CD14-positive monocyte (primary cell): ENCODE data around the gene DCPS. TPM values are rescaled to one million over a fixed set of nuclear protein-coding genes. Genes with fewer than 3 reads are reported as not detected.

ENCODE experiments used
- DNase-seq, 3 donors: peaks; one replicate each; pipeline ENCODE4 v3.0.0-alpha.2; 2011 to 2022
- H2AFZ ChIP-seq: 2 replicates; pipeline ENCODE4 v1.6.0; 2012; ENCODE audit warnings: mild to moderate bottlenecking, low read depth, low read length, inconsistent platforms; ENCODE audit not compliant: insufficient read depth, poor library complexity, severe bottlenecking
- H3K27ac ChIP-seq, 2 donors: 1 replicate in 1 of 2; 2 replicates in 1 of 2; pipeline ENCODE4 v1.5.1; 2012 to 2013; ENCODE audit warnings: low read length in 2 of 2, control low read depth in 1 of 2, inconsistent platforms in 1 of 2, low read depth in 1 of 2, mild to moderate bottlenecking in 1 of 2
- H3K27me3 ChIP-seq, 2 donors: one replicate each; pipeline versions ENCODE4 v1.6.0 to v1.6.1; 2011 to 2013; ENCODE audit warnings: low read length in 2 of 2; ENCODE audit not compliant: control insufficient read depth in 2 of 2, insufficient read depth in 2 of 2
- H3K36me3 ChIP-seq, 2 donors: replicated peaks in 1 of 2; 1 replicate in 1 of 2; 2 replicates in 1 of 2; pipeline versions ENCODE4 v1.5.1 to v1.6.1; 2012 to 2013; ENCODE audit warnings: low read length in 2 of 2, control low read depth in 1 of 2, inconsistent platforms in 1 of 2, mild to moderate bottlenecking in 1 of 2; ENCODE audit not compliant: insufficient read depth in 2 of 2, control insufficient read depth in 1 of 2
- H3K4me1 ChIP-seq, 2 donors: 1 replicate in 1 of 2; 2 replicates in 1 of 2; pipeline versions ENCODE4 v1.5.1 to v1.6.1; 2012 to 2013; ENCODE audit warnings: low read length in 2 of 2, control low read depth in 1 of 2, inconsistent platforms in 1 of 2, mild to moderate bottlenecking in 1 of 2, moderate library complexity in 1 of 2; ENCODE audit not compliant: insufficient read depth in 2 of 2, control insufficient read depth in 1 of 2
- H3K4me2 ChIP-seq: replicated peaks from 2 replicates; pipeline ENCODE3; 2012; ENCODE audit warnings: low read length, moderate library complexity, mild to moderate bottlenecking; ENCODE audit not compliant: poor library complexity, severe bottlenecking; ENCODE audit errors: extremely low read depth
- H3K4me3 ChIP-seq, 3 experiments: fragments of 200-600 bp in 1 of 3; sonication (generic) in 1 of 3; replicated peaks in 1 of 3; 1 replicate in 2 of 3; 2 replicates in 1 of 3; pipeline ENCODE4 v1.5.1; 2011 to 2013; ENCODE audit warnings: low read length in 3 of 3, mild to moderate bottlenecking in 3 of 3, control low read depth in 2 of 3, low read depth in 2 of 3, inconsistent platforms in 1 of 3, moderate library complexity in 1 of 3
- H3K79me2 ChIP-seq: 2 replicates; pipeline ENCODE4 v1.6.0; 2012; ENCODE audit warnings: mild to moderate bottlenecking, control low read depth, inconsistent platforms, low read length, moderate library complexity; ENCODE audit not compliant: insufficient read depth
- H3K9ac ChIP-seq: 2 replicates; pipeline ENCODE4 v1.6.0; 2017; ENCODE audit warnings: low read length, mild to moderate bottlenecking; ENCODE audit not compliant: insufficient read depth, poor library complexity, severe bottlenecking
- H3K9me3 ChIP-seq, 2 donors: replicated peaks in 1 of 2; 1 replicate in 1 of 2; 2 replicates in 1 of 2; pipeline versions ENCODE4 v1.5.1 to v1.6.1; 2012 to 2013; ENCODE audit warnings: low read length in 2 of 2, control low read depth in 1 of 2; ENCODE audit not compliant: control insufficient read depth in 1 of 2, insufficient read depth in 1 of 2
- H4K20me1 ChIP-seq: 2 replicates; pipeline ENCODE4 v1.6.0; 2012; ENCODE audit warnings: mild to moderate bottlenecking, low read length, control low read depth, moderate library complexity; ENCODE audit not compliant: insufficient read depth
- H3K27ac Mint-ChIP-seq, 7 donors: one replicate each; pipeline ENCODE4 v1.8.0; 2020; ENCODE audit warnings: mild to moderate bottlenecking in 7 of 7, mixed read lengths in 7 of 7, moderate library complexity in 6 of 7, inconsistent platforms in 2 of 7
- H3K27me3 Mint-ChIP-seq, 3 donors: one replicate each; pipeline ENCODE4 v1.8.0; 2021 to 2022; ENCODE audit warnings: low read depth in 3 of 3, mild to moderate bottlenecking in 3 of 3, mixed read lengths in 3 of 3, moderate library complexity in 3 of 3, inconsistent platforms in 1 of 3
- H3K36me3 Mint-ChIP-seq, 2 donors: one replicate each; pipeline ENCODE4 v1.8.0; 2020; ENCODE audit warnings: mixed read lengths in 2 of 2, inconsistent platforms in 1 of 2, mild to moderate bottlenecking in 1 of 2
- H3K4me1 Mint-ChIP-seq: one replicate; pipeline ENCODE4 v1.8.0; 2020; ENCODE audit warnings: mild to moderate bottlenecking, mixed read lengths
- H3K4me3 Mint-ChIP-seq, 2 donors: one replicate each; pipeline ENCODE4 v1.8.0; 2020; ENCODE audit warnings: mild to moderate bottlenecking in 2 of 2, mixed read lengths in 2 of 2, moderate library complexity in 1 of 2
- H3K9me3 Mint-ChIP-seq, 7 donors: one replicate each; pipeline ENCODE4 v1.8.0; 2020 to 2022; ENCODE audit warnings: mixed read lengths in 7 of 7, mild to moderate bottlenecking in 6 of 7, moderate library complexity in 6 of 7, inconsistent platforms in 2 of 7
- WGBS: methylation state at CpG from one replicate; pipeline ENCODE4 v1.1.5; 2013; ENCODE audit warnings: missing lambda C conversion rate; ENCODE audit not compliant: insufficient coverage; 5-methylcytosine and 5-hydroxymethylcytosine counted together
- intact Hi-C, 2 donors: fragments of 100-400 bp; cut with micrococcal nuclease; formaldehyde crosslinking; loops; one replicate each; pipeline versions ENCODE4 v1.15.0 to v1.15.1; 2023
- polyA plus RNA-seq, 3 donors: library from polyadenylated mRNA; depleted of rRNA in 1 of 3; unstranded in 2 of 3; stranded (reverse) in 1 of 3; fragments of 300-500 nt in 2 of 3; fragments of >200 nt in 1 of 3; fragmentation: Illumina TruSeq in 2 of 3; gene quantifications; 1 replicate in 2 of 3; 2 replicates in 1 of 3; pipeline ENCODE4 v1.2.3, GENCODE V29; 2012 to 2021
- TF ChIP-seq, protein P1 (sequence below): fragments of 200-600 bp; IDR thresholded peaks from one replicate; pipeline ENCODE4 v1.8.0; 2022; ENCODE audit warnings: antibody characterized with exemption, mild to moderate bottlenecking

DCPS gene
- polyA plus RNA-seq, 3 donors: 26.3 to 30.7 (median 30.4) TPM

DNA sequence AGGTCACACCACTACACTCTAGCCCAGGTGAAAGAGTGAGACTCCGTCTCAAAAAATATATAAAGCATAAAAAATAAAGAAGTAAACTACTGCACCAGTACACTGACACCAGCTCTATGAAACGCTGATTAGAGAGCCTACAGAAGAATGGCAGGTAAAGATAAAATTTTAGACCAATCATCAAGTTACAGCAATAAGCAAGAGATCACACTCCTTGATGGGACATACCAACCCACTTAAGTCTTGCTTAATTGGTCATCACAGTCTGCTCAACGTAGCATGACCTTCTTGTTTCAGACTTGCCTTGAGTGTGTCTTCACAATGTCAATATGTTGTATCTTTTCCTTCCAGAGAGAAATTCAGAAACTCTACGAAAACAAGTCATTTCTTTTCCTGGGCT, 47.6 kb upstream of the DCPS start:
- Histone ChIP-seq H2AFZ (no peak overlapping the region), H3K9me3 (no peaks in the 10 kb centered on the region), H3K36me3 (peaks cover 61 to 92% of the 10 kb centered on the region in 2 donors), H3K79me2 (no peaks in the 10 kb centered on the region), H3K9ac (no peak overlapping the region), H3K27me3 (no peaks in the 10 kb centered on the region), H3K4me3 (no peak overlapping the region), H3K4me2 (no peak overlapping the region), H4K20me1 (peaks cover 1% of the 10 kb centered on the region), H3K27ac (no peak overlapping the region), H3K4me1 (no peaks in the 10 kb centered on the region)
- WGBS: 94% methylated on average over 3 of the region's 4 CpGs
- intact Hi-C loops: no loop called here
- Mint-ChIP-seq H3K27ac (peak overlapping the region in 1 of 7 donors; percentile 15), H3K9me3 (peaks cover 0 to 2% (median 0%) of the 10 kb centered on the region in 7 donors), H3K36me3 (peaks cover 68 to 70% of the 10 kb centered on the region in 2 donors), H3K4me1 (no peaks in the 10 kb centered on the region), H3K27me3 (no peaks in the 10 kb centered on the region), H3K4me3 (no peak overlapping the region)
- TF ChIP-seq, protein P1, sequence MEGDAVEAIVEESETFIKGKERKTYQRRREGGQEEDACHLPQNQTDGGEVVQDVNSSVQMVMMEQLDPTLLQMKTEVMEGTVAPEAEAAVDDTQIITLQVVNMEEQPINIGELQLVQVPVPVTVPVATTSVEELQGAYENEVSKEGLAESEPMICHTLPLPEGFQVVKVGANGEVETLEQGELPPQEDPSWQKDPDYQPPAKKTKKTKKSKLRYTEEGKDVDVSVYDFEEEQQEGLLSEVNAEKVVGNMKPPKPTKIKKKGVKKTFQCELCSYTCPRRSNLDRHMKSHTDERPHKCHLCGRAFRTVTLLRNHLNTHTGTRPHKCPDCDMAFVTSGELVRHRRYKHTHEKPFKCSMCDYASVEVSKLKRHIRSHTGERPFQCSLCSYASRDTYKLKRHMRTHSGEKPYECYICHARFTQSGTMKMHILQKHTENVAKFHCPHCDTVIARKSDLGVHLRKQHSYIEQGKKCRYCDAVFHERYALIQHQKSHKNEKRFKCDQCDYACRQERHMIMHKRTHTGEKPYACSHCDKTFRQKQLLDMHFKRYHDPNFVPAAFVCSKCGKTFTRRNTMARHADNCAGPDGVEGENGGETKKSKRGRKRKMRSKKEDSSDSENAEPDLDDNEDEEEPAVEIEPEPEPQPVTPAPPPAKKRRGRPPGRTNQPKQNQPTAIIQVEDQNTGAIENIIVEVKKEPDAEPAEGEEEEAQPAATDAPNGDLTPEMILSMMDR: no peak
- no peak for DNase-seq

DNA sequence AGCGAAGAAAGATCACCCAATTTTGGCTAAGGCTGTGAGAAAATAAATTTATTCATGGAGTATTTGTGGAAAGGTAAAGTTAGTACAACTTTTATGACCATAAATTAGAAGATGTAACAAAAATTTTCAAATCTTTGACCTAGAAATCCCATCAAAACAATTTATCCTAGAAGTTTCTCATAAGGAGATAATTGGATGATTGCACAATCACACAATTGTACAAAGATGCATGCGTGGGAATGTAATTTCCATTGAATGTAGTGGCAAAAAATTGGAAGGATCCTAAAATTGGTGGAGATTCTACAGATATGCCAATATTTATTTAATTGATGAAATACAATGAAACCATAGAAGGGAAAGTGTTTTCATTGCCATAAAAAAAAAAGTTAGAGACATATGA, 46.7 kb upstream of the DCPS start:
- TF ChIP-seq, protein P1: no peak
- H3K4me1 Mint-ChIP-seq: no peaks in the 10 kb centered on the region
- H4K20me1 ChIP-seq: peaks cover 3% of the 10 kb centered on the region
- intact Hi-C loops: no loop called here
- H3K4me3 Mint-ChIP-seq: no peak overlapping the region
- H3K79me2 ChIP-seq: no peaks in the 10 kb centered on the region
- no CpG with 5 or more reads among the region's 2 CpGs for WGBS
- no peak overlapping the region for H3K4me2 ChIP-seq
- DNase-seq: no peak
- no peaks in the 10 kb centered on the region for H3K9me3 Mint-ChIP-seq
- H3K27me3 ChIP-seq: no peaks in the 10 kb centered on the region
- H3K4me3 ChIP-seq: no peak overlapping the region
- no peak overlapping the region for H3K9ac ChIP-seq
- no peak overlapping the region for H3K27ac ChIP-seq
- H3K27me3 Mint-ChIP-seq: no peaks in the 10 kb centered on the region
- H3K36me3 Mint-ChIP-seq: peaks cover 66 to 70% of the 10 kb centered on the region in 2 donors
- no peak overlapping the region for H2AFZ ChIP-seq
- no peak overlapping the region for H3K27ac Mint-ChIP-seq
- peaks cover 66 to 92% of the 10 kb centered on the region in 2 donors for H3K36me3 ChIP-seq
- no peaks in the 10 kb centered on the region for H3K4me1 ChIP-seq
- no peaks in the 10 kb centered on the region for H3K9me3 ChIP-seq
